AG10803 (cell line): ENCODE measurements around the gene F8.

Experiments
- DNase-seq: peaks from one replicate; pipeline ENCODE4 v3.0.0; 2010; ENCODE audit warnings: low read depth
- H3K4me3 ChIP-seq: 2 replicates; pipeline ENCODE4 v1.5.1; 2011; ENCODE audit warnings: mild to moderate bottlenecking, low read length, control low read depth
- TF ChIP-seq, protein P1 (sequence below): conservative IDR thresholded peaks from 2 replicates; pipeline ENCODE4 v1.5.1; 2011; ENCODE audit warnings: mild to moderate bottlenecking, low read length, control low read depth, inconsistent platforms

The F8 gene

GRCh38 chrX:154804957-154805695 lies 217.4 kb downstream of the F8 start, which contains the start of gene MPP1:
MPP1 (minus strand) TSS chrX:154805485; CDS start chrX:154805373, 112 bp downstream.
- TF ChIP-seq, protein P1, sequence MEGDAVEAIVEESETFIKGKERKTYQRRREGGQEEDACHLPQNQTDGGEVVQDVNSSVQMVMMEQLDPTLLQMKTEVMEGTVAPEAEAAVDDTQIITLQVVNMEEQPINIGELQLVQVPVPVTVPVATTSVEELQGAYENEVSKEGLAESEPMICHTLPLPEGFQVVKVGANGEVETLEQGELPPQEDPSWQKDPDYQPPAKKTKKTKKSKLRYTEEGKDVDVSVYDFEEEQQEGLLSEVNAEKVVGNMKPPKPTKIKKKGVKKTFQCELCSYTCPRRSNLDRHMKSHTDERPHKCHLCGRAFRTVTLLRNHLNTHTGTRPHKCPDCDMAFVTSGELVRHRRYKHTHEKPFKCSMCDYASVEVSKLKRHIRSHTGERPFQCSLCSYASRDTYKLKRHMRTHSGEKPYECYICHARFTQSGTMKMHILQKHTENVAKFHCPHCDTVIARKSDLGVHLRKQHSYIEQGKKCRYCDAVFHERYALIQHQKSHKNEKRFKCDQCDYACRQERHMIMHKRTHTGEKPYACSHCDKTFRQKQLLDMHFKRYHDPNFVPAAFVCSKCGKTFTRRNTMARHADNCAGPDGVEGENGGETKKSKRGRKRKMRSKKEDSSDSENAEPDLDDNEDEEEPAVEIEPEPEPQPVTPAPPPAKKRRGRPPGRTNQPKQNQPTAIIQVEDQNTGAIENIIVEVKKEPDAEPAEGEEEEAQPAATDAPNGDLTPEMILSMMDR, result no peak
- H3K4me3 ChIP-seq, result peak within 1 kb of the TSS; percentile 72
- DNase-seq, result peak; percentile 60

DNA sequence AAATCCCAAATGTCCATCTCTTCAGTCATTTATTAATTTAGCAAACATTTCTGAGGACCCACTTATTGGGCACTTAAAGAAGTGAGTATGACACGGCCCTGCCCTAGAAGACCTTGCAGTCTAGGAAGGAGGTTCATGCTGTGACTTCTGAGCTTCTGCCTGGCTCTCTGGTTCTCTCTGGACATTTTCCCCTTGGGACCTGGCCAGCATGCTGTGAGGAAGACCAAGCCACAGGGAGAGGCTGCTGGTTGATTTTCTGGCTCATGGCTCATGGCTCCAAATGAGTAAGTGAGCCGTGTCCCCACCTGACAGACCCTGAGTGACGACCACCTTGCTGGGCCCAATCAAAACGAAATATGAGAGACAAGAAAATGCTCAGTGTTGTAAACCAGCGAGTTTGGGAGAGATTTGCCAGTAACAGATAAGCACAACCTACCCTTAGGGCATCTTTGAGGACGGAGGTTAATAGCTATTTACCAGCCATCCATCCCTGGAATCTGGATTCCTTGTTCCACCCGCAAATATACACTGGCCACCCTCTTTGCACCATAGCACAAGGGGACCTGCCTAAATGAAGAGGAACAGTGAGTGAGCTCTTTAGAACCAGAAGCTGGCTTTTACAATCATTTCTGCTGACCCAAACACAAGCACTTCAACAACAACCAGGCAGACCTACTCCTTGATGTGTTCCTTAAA lies 218.1 kb downstream of the F8 start:
- H3K4me3 ChIP-seq, result peak overlapping the region; percentile 72
- no peak for DNase-seq
- TF ChIP-seq, protein P1, result no peak

GRCh38 chrX:154802947-154803346 lies 219.6 kb downstream of the F8 start:
- H3K4me3 ChIP-seq, result no peak overlapping the region
- TF ChIP-seq, protein P1, result no peak
- no peak for DNase-seq

DNA sequence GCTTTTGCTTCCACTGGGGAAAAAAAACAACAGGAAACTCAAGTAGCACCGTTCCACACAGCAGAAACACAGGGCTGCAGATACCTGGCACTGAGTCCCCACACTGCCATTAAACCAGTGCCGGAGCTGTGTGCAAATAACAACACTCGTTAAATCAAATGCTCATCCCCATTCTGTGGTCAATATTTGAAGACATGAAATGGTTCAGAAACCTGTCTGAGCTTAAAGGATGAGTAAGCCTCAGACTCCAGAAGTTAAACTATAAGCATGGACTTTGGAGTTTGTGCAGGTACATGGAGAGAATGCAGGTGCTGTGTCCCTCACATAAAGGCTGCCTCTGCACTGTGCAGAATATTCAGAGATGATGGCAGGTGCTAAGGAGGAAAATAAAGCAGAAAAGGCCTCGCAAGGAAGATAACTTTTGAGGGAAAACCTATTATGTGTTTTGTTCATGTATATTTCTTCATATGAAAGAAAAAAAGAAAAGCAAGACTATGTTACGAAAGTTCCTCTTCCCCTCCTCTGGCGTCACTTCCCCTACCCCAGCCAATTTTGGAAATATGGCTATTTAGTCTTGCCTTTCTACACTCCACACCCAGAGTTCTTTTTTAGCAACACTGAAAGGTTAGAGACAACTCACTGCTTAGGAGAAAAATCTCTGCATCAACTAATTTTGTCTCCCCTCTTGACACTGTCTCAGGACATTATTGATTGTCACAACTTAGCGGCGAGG lies 221.9 kb downstream of the F8 start:
- no peak for DNase-seq
- TF ChIP-seq, protein P1, result no peak
- no peak overlapping the region for H3K4me3 ChIP-seq

GRCh38 chrX:154799556-154800348 lies 222.8 kb downstream of the F8 start:
- H3K4me3 ChIP-seq, result no peak overlapping the region
- no peak for DNase-seq
- TF ChIP-seq, protein P1, result no peak

DNA sequence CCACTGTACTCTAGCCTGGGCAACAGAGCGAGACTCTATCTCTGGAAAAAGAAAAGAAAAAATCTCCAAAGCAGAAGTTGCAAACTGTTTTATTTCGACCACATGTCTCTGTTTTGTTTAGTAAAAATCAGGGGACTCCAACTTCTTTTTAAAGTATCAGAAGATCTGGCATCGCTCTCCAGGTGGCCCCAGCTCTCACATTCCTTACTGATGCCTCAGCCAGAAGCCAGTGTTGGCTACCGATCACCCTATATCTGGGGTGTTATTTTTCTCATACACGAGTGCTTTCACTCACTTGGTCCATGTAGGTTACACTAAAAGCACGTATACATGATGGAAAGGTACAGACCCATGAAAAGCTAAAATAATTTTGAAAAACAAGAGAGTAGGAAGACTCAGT lies 225.5 kb downstream of the F8 start:
- DNase-seq, result no peak
- TF ChIP-seq, protein P1, result no peak
- no peak overlapping the region for H3K4me3 ChIP-seq
